Esophagus squamous epithelium (tissue), 5 donors: Measurements from ENCODE around the gene CD44. TPM values are rescaled to one million over a fixed set of nuclear protein-coding genes. Genes with fewer than 3 reads are reported as not detected.

ENCODE experiments used
- DNase-seq: peaks from one replicate; lab custom pipeline; 2025; lab: John Stamatoyannopoulos, UW
- H3K27ac ChIP-seq, 4 donors: fragments of 200-600 bp; sonication (generic); one replicate each; pipeline ENCODE4 v1.5.1; 2016 to 2019; ENCODE audit warnings: mild to moderate bottlenecking in 1 of 4
- H3K27me3 ChIP-seq, 4 donors: fragments of 200-600 bp; sonication (generic); 1 replicate in 3 of 4; 2 replicates in 1 of 4; pipeline versions ENCODE4 v1.5.1 to v1.6.0; 2017 to 2021; ENCODE audit warnings: antibody characterized with exemption in 1 of 4
- H3K36me3 ChIP-seq, 3 donors: fragments of 200-600 bp; sonication (generic); one replicate each; pipeline ENCODE4 v1.5.1; 2016 to 2019
- H3K4me1 ChIP-seq, 3 donors: fragments of 200-600 bp; sonication (generic); one replicate each; pipeline ENCODE4 v1.5.1; 2017 to 2019
- H3K4me3 ChIP-seq, 4 donors: fragments of 200-600 bp; sonication (generic); 1 replicate in 3 of 4; 2 replicates in 1 of 4; pipeline ENCODE4 v1.5.1; 2016 to 2019; ENCODE audit warnings: mild to moderate bottlenecking in 2 of 4, moderate library complexity in 1 of 4
- H3K9me3 ChIP-seq, 3 donors: fragments of 200-600 bp; sonication (generic); one replicate each; pipeline ENCODE4 v1.5.1; 2016 to 2019
- POLR2A ChIP-seq, 4 donors: fragments of 450-650 bp; IDR thresholded peaks; one replicate each; pipeline ENCODE4 v1.6.1; 2017; ENCODE audit warnings: antibody characterized with exemption in 4 of 4, mild to moderate bottlenecking in 4 of 4, moderate library complexity in 3 of 4
- WGBS, 2 donors: methylation state at CpG; one replicate each; pipeline ENCODE4 v1.1.5; 2018; 5-methylcytosine and 5-hydroxymethylcytosine counted together
- intact Hi-C: fragments of 100-400 bp; cut with DNase I; formaldehyde crosslinking; loops from one replicate; pipeline ENCODE4 v1.15.0; 2022
- total RNA-seq, 4 donors: library from RNA; depleted of rRNA; stranded (reverse); fragments of >200 nt; gene quantifications; one replicate each; pipeline ENCODE4 v1.1.0, GENCODE V29; 2016
- TF ChIP-seq, protein P1 (sequence below), 6 experiments: fragments of 450-650 bp in 4 of 6; fragments of 200-600 bp in 2 of 6; sonication (generic) in 2 of 6; IDR thresholded peaks; one replicate each; pipeline ENCODE4 v1.5.1; 2016 to 2019; ENCODE audit warnings: antibody characterized with exemption in 6 of 6, mild to moderate bottlenecking in 4 of 6, moderate library complexity in 4 of 6
- donor health status: DM: yes; HTN: yes; CAD: no.

CD44 gene
- total RNA-seq, 4 donors from 2014 or later = 418 to 565 (median 463) TPM

DNA sequence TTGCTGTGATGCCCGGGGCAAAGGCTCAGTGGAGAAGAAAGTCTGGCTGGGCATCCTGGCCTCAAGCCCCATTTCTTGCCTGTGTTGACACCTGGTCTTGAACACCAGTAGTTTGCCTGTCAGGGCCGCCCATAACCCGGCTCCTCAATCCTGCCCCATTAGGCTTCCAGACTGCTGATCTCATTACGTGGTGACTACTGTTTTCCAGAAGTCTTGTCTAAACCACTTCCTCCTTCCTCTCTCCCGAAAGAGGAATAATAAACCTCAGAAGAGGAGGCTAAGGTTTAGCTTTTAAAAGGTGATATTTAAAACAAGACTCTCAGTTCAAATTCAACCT, 97.7 kb downstream of the CD44 start:
- Histone ChIP-seq H3K4me3 (no peak overlapping the region), H3K4me1 (peaks cover 4 to 29% (median 11%) of the 10 kb centered on the region in 3 donors), H3K27ac (peak overlapping the region in 2 of 4 donors; percentile 8 to 53), H3K9me3 (no peaks in the 10 kb centered on the region), H3K36me3 (no peaks in the 10 kb centered on the region), H3K27me3 (no peaks in the 10 kb centered on the region)
- intact Hi-C loops = no loop called here
- TF ChIP-seq, protein P1, sequence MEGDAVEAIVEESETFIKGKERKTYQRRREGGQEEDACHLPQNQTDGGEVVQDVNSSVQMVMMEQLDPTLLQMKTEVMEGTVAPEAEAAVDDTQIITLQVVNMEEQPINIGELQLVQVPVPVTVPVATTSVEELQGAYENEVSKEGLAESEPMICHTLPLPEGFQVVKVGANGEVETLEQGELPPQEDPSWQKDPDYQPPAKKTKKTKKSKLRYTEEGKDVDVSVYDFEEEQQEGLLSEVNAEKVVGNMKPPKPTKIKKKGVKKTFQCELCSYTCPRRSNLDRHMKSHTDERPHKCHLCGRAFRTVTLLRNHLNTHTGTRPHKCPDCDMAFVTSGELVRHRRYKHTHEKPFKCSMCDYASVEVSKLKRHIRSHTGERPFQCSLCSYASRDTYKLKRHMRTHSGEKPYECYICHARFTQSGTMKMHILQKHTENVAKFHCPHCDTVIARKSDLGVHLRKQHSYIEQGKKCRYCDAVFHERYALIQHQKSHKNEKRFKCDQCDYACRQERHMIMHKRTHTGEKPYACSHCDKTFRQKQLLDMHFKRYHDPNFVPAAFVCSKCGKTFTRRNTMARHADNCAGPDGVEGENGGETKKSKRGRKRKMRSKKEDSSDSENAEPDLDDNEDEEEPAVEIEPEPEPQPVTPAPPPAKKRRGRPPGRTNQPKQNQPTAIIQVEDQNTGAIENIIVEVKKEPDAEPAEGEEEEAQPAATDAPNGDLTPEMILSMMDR (IDR thresholded peaks at IDR 0.05) = no peak
- no peak for TF ChIP-seq POLR2A (IDR thresholded peaks at IDR 0.05)
- DNase-seq = no peak
- 36 to 44% methylated on average over 5 of the region's 5 CpGs for WGBS, 2 donors

GRCh38 chr11:35237351-35237750, 98.4 kb downstream of the CD44 start:
- Histone ChIP-seq H3K9me3 (no peaks in the 10 kb centered on the region), H3K4me3 (no peak overlapping the region), H3K27ac (no peak overlapping the region), H3K4me1 (peaks cover 4 to 29% (median 11%) of the 10 kb centered on the region in 3 donors), H3K27me3 (no peaks in the 10 kb centered on the region), H3K36me3 (no peaks in the 10 kb centered on the region)
- WGBS, 2 donors = 75 to 80% methylated on average over 1 of the region's 1 CpG
- intact Hi-C loops = no loop called here
- DNase-seq = no peak
- no peak for TF ChIP-seq POLR2A (IDR thresholded peaks at IDR 0.05)
- TF ChIP-seq, protein P1 (IDR thresholded peaks at IDR 0.05) = no peak

GRCh38 chr11:35237860-35238715, 99.1 kb downstream of the CD44 start:
- no peak for DNase-seq
- H3K4me3 ChIP-seq = no peak overlapping the region
- no peaks in the 10 kb centered on the region for H3K9me3 ChIP-seq
- H3K4me1 ChIP-seq = peaks cover 4 to 28% (median 11%) of the 10 kb centered on the region in 3 donors
- 60 to 62% methylated on average over 14 to 15 of the region's 15 CpGs for WGBS, 2 donors
- no peak overlapping the region for H3K27ac ChIP-seq
- no peaks in the 10 kb centered on the region for H3K27me3 ChIP-seq
- intact Hi-C loops = no loop called here
- TF ChIP-seq, protein P1 (IDR thresholded peaks at IDR 0.05) = peak; percentile 55 to 78 (median 64)
- TF ChIP-seq POLR2A (IDR thresholded peaks at IDR 0.05) = no peak
- no peaks in the 10 kb centered on the region for H3K36me3 ChIP-seq

DNA sequence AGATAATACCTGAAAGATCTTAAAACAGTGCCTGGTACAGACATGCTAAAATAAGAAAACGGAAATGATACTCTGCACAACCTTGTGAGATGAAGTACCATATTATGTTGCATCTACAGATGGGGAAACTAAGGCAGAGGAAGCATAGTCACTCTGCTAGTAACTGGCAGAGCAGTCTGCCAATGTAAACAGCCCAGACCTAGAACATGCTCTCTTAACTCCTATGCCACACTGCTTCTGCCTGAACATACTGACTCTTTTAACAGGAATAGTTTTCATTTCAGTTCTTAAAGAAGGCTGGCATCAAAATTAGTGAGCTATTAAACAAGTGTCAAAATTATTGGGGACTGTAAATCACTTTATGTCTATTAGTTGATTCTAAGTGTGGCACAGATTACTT, 99.9 kb downstream of the CD44 start:
- H3K4me1 ChIP-seq = peaks cover 4 to 25% (median 11%) of the 10 kb centered on the region in 3 donors
- H3K4me3 ChIP-seq = no peak overlapping the region
- H3K9me3 ChIP-seq = no peaks in the 10 kb centered on the region
- intact Hi-C loops = no loop called here
- TF ChIP-seq, protein P1 (IDR thresholded peaks at IDR 0.05) = no peak
- no peak for TF ChIP-seq POLR2A (IDR thresholded peaks at IDR 0.05)
- H3K27me3 ChIP-seq = no peaks in the 10 kb centered on the region
- no peak overlapping the region for H3K27ac ChIP-seq
- 83 to 84% methylated on average over 1 of the region's 1 CpG for WGBS, 2 donors
- DNase-seq = no peak
- H3K36me3 ChIP-seq = no peaks in the 10 kb centered on the region

- WGBS, 2 donors = 44 to 61% methylated on average over 4 of the region's 4 CpGs
- TF ChIP-seq, protein P1 (IDR thresholded peaks at IDR 0.05) = no peak
- TF ChIP-seq POLR2A (IDR thresholded peaks at IDR 0.05) = no peak
- intact Hi-C loops = no loop called here
- Histone ChIP-seq H3K4me1 (peaks cover 4 to 25% (median 11%) of the 10 kb centered on the region in 3 donors), H3K27me3 (no peaks in the 10 kb centered on the region), H3K27ac (no peak overlapping the region), H3K36me3 (no peaks in the 10 kb centered on the region), H3K4me3 (no peak overlapping the region), H3K9me3 (no peaks in the 10 kb centered on the region)
- DNase-seq = no peak
Measured at GRCh38 chr11:35239471-35240075, 100.6 kb downstream of the CD44 start.
